ENCODE data around the gene DMRTC2.
A peak's percentile ranks its signal among the peaks of the same experiment; 100 is the strongest.

DMRTC2 gene

DNA sequence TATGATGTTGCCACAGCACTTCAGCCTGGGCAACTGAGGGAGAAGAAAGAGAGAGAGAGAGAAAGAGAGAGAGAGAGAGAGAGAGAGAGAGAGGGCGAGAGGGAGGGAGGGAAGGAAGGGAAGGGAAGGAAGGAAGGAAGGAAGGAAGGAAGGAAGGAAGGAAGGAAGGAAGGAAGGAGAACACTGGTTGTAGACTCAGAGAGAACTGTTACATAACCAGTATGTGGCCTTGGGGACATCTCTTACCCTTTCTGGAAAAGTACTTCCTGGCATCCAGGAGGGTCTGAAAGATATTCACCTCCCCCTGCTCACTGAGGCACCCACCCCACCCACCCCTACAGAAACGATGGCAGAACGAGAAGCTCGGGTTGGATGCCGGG is 35.5 kb downstream of the DMRTC2 start:
- H4K20me1 ChIP-seq (ENCODE audit: insufficient read depth): no peaks in the 10 kb centered on the region
- H3K79me2 ChIP-seq (ENCODE audit: insufficient read depth, low read depth): peaks cover 7% of the 10 kb centered on the region; the same call in 1 of the 2 replicates
- no peak overlapping the region for H3K27ac ChIP-seq
- TF ChIP-seq, protein P1, sequence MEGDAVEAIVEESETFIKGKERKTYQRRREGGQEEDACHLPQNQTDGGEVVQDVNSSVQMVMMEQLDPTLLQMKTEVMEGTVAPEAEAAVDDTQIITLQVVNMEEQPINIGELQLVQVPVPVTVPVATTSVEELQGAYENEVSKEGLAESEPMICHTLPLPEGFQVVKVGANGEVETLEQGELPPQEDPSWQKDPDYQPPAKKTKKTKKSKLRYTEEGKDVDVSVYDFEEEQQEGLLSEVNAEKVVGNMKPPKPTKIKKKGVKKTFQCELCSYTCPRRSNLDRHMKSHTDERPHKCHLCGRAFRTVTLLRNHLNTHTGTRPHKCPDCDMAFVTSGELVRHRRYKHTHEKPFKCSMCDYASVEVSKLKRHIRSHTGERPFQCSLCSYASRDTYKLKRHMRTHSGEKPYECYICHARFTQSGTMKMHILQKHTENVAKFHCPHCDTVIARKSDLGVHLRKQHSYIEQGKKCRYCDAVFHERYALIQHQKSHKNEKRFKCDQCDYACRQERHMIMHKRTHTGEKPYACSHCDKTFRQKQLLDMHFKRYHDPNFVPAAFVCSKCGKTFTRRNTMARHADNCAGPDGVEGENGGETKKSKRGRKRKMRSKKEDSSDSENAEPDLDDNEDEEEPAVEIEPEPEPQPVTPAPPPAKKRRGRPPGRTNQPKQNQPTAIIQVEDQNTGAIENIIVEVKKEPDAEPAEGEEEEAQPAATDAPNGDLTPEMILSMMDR (conservative IDR thresholded peaks at IDR 0.05; ENCODE audit: low read depth, low read length): no peak
- no peak overlapping the region for H3K4me2 ChIP-seq
- no peak overlapping the region for H3K9ac ChIP-seq
- peaks cover 32% of the 10 kb centered on the region for H3K4me1 ChIP-seq (ENCODE audit: low read depth, poor library complexity, severe bottlenecking)
- H3K4me3 ChIP-seq (IDR thresholded peaks at IDR 0.05; ENCODE audit: insufficient read depth, low read depth, low read length): no peak overlapping the region
- H3K36me3 ChIP-seq (ENCODE audit: insufficient read depth): no peaks in the 10 kb centered on the region
- no peak overlapping the region for H2AFZ ChIP-seq (ENCODE audit: low read depth)
- H3K27me3 ChIP-seq (ENCODE audit: insufficient read depth, low read depth): peaks cover 5% of the 10 kb centered on the region; the same call in 1 of the 2 replicates

DNA sequence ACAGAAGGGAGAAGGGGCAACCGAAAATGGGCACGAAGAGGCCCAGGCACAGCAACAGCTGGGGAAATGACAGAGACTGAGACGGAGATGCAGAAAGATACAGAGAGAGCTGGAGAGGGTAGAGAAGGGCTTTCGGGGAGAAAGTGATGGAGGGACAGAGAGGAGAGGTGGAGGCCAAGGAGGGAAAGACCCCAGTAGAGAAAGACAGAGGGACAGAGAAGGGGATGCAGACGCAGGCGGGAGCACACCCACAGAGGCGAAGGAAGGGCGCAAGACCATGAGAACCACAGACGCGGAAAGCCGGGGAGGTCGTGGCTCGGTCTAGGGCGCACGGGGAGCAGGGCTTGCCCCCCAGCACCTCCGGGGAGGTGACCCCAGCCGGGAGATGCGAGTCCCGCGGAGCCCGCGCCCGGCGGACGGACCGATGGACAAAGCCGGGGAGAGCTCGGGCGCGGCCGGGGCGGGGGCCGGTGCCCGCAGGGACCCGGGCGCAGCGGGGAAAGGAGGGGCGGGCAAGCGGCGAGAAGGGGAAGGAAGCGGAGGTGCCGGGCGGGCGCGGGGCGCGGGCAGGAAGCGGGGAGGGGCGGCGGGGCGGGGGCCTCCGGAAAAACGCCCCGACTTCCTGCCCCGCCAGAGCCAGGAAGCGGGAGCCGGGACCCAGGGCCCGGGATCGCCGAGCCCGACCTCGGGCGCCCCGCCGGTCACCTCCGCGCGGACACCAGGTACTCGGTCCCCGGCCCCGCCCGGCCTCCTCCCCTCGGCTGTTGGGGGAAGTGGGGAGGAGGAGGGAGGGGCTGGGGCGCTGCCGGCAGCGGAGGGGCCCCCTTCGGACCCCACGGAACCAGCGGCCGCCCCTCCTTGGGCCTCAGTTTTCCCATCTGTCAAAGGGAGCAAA is 38.0 kb downstream of the DMRTC2 start, which contains the start of gene ARHGEF1:
TSS of gene ARHGEF1 (plus strand) at position 617 of the 895 bp plus-strand sequence. CDS start 4,899 bp downstream, outside the sequence.
- Histone ChIP-seq H2AFZ (ENCODE audit: low read depth) (peak within 1 kb of the TSS; percentile 58; the same call in 1 of the 2 replicates), H3K4me3 (IDR thresholded peaks at IDR 0.05; ENCODE audit: insufficient read depth, low read depth, low read length) (no peak within 1 kb of the TSS)

DNA sequence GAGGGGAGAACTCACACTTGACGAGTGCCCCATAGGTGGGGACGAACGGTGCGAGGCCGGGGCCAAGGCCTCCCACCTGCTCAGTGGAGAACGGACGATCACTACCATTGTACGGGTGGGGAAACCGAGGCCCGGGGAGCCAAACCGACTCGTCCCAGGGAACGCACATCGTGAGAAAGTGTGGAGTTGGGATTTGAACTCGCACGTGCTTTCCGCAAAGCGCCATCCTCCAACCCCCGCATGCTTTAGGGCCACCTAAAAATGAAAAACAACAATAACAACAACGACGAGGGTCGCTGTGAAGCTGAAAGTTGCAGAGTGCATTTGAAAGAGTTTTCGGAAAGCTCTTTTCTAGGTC is 38.6 kb downstream of the DMRTC2 start:
- Histone ChIP-seq H3K9ac (peak overlapping the region; percentile 83), H3K4me3 (IDR thresholded peaks at IDR 0.05; ENCODE audit: insufficient read depth, low read depth, low read length) (no peak overlapping the region), H3K36me3 (ENCODE audit: insufficient read depth) (no peaks in the 10 kb centered on the region), H3K4me1 (ENCODE audit: low read depth, poor library complexity, severe bottlenecking) (peaks cover 40% of the 10 kb centered on the region), H3K27ac (peak overlapping the region; percentile 54), H2AFZ (ENCODE audit: low read depth) (peak overlapping the region; percentile 30; the same call in 1 of the 2 replicates), H3K79me2 (ENCODE audit: insufficient read depth, low read depth) (peaks cover 24% of the 10 kb centered on the region), H3K27me3 (ENCODE audit: insufficient read depth, low read depth) (peaks cover 5% of the 10 kb centered on the region; the same call in 1 of the 2 replicates), H4K20me1 (ENCODE audit: insufficient read depth) (0 out of 2 replicates have a peak, but pooled peaks cover 4% of the 10 kb centered on the region), H3K4me2 (peak overlapping the region; percentile 71)
- TF ChIP-seq, protein P1 (conservative IDR thresholded peaks at IDR 0.05; ENCODE audit: low read depth, low read length): no peak

More for the DNA sequence above, 38.0 kb downstream of the DMRTC2 start, which contains the start of gene ARHGEF1:
- H3K27me3 ChIP-seq (ENCODE audit: insufficient read depth, low read depth): peaks cover 5% of the 10 kb centered on the region; the same call in 1 of the 2 replicates
- H3K9ac ChIP-seq: peak within 1 kb of the TSS; percentile 83
- H3K36me3 ChIP-seq (ENCODE audit: insufficient read depth): no peaks in the 10 kb centered on the region
- 0 out of 2 replicates have a peak, but pooled peaks cover 4% of the 10 kb centered on the region for H4K20me1 ChIP-seq (ENCODE audit: insufficient read depth)
- H3K4me1 ChIP-seq (ENCODE audit: low read depth, poor library complexity, severe bottlenecking): peaks cover 39% of the 10 kb centered on the region
- H3K79me2 ChIP-seq (ENCODE audit: insufficient read depth, low read depth): peaks cover 24% of the 10 kb centered on the region
- H3K4me2 ChIP-seq: peak within 1 kb of the TSS; percentile 71
- TF ChIP-seq, protein P1 (conservative IDR thresholded peaks at IDR 0.05; ENCODE audit: low read depth, low read length): no peak
- H3K27ac ChIP-seq: peak within 1 kb of the TSS; percentile 54

DNA sequence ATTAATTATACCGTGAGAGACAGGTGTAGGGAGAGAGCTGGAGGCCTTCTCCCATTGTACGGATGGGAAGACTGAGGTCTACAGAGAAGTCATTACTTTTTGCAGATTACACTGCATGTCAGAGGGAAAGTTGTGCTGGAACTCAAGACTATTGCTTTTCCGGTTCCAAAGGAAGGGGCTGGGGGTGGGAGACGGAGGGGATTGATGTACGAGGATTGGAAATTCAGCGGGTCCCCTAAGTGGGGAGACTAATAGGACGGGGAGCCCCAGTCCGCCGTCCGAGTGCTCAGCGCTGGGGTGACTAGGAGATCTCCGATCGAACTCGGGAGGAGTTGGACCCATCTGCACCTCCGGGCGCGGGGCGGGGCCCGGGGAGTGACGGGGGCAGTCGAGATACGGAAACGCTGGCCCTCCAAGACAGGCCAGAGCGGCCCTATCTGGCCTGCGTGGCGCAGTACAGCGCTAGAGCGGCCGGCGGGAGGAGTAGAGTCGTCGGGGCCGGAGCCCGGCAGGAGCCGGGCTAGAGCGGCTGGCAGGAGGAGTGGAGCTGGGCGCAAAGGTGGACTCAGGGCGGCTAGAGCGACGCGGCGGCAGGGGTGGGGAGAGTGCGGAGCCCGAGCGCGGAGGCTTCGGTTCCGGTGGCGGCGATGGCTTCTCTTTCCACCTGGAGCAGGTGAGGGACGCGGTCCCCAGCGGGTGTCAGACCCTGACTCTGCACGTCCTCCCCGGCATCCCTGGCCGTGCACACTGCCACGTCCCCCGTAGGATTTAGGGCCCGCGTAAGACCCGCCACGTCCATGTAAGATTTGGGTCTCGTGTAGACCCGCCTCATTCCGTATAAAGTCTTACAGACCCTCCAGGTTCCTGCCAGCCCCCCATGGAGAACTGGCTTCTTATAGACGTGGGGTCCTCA is 39.2 kb downstream of the DMRTC2 start:
- Histone ChIP-seq H3K9ac (peak overlapping the region; percentile 83), H3K4me2 (peak overlapping the region; percentile 99), H4K20me1 (ENCODE audit: insufficient read depth) (0 out of 2 replicates have a peak, but pooled peaks cover 4% of the 10 kb centered on the region), H3K27ac (peak overlapping the region; percentile 54), H2AFZ (ENCODE audit: low read depth) (peak overlapping the region; percentile 41; the same call in 1 of the 2 replicates), H3K79me2 (ENCODE audit: insufficient read depth, low read depth) (peaks cover 24% of the 10 kb centered on the region), H3K4me3 (IDR thresholded peaks at IDR 0.05; ENCODE audit: insufficient read depth, low read depth, low read length) (no peak overlapping the region), H3K4me1 (ENCODE audit: low read depth, poor library complexity, severe bottlenecking) (peaks cover 40% of the 10 kb centered on the region), H3K27me3 (ENCODE audit: insufficient read depth, low read depth) (peaks cover 5% of the 10 kb centered on the region; the same call in 1 of the 2 replicates), H3K36me3 (ENCODE audit: insufficient read depth) (no peaks in the 10 kb centered on the region)
- TF ChIP-seq, protein P1 (conservative IDR thresholded peaks at IDR 0.05; ENCODE audit: low read depth, low read length): no peak

Data from KMS-11 (cell line).